ENCODE measurements around the gene SGPP2. TPM values are rescaled to one million over a fixed set of nuclear protein-coding genes. Genes with fewer than 3 reads are reported as not detected.
"Not testable (repeated sequence)": the region's sequence is repeated elsewhere in the genome, so short reads cannot be mapped to it uniquely, and the experiment has no call there.

Gene SGPP2
- total RNA-seq, 4 donors from 2014 or later, result 33.6 to 66.0 (median 49.4) TPM

DNA sequence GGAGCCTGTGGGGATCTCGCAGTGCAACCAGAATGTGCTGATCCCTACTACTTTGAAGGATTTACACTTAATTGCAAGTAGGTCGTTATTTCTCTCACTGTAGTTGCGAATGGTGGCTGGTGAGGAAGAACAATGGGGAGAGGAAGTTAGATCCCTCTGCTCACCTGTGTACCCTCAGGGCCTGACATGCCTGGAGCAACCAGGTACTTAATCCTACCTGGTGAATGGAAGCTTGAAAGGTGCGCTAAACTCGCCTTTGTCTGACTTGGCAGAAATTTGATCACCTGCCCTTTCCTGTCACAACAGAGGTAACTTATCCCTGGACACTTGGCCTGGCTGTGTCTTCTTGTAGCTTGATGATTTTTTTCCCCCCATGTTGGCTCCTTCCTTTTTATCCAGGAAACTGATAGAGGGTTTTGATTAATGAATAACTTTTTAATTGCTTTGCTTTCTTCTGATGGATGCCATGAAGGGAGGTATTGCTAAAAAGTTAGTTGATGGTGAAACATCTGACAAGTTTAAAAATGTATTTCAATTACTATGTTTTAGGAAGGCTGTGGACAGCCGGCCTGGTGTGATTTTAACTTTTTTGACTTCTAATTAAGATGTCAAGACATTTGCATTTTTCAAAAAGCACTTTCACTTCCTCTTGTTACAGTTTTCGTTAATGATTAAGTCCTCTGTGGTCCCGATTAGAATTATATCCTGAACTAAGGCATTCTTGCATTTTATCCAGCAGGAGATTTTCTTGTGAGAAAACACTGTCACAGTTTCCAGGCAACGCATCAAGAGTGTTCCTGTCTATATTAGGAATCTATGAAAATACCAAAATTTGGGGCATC lies 9.2 kb downstream of the SGPP2 start:
- no peak for DNase-seq
- Histone ChIP-seq H3K27me3 (no peaks in the 10 kb centered on the region), H3K36me3 (no peaks in the 10 kb centered on the region), H3K4me3 (no peak overlapping the region), H3K9me3 (no peaks in the 10 kb centered on the region), H3K27ac (peak overlapping the region; percentile 7 to 55 (median 24)), H3K4me1 (peaks cover 0 to 49% (median 14%) of the 10 kb centered on the region in 3 donors)
- intact Hi-C loops (cut with DNase I), result no loop called here
- 29 to 41% methylated on average over 9 of the region's 9 CpGs for WGBS, 2 donors
- TF ChIP-seq, protein P1, sequence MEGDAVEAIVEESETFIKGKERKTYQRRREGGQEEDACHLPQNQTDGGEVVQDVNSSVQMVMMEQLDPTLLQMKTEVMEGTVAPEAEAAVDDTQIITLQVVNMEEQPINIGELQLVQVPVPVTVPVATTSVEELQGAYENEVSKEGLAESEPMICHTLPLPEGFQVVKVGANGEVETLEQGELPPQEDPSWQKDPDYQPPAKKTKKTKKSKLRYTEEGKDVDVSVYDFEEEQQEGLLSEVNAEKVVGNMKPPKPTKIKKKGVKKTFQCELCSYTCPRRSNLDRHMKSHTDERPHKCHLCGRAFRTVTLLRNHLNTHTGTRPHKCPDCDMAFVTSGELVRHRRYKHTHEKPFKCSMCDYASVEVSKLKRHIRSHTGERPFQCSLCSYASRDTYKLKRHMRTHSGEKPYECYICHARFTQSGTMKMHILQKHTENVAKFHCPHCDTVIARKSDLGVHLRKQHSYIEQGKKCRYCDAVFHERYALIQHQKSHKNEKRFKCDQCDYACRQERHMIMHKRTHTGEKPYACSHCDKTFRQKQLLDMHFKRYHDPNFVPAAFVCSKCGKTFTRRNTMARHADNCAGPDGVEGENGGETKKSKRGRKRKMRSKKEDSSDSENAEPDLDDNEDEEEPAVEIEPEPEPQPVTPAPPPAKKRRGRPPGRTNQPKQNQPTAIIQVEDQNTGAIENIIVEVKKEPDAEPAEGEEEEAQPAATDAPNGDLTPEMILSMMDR (IDR thresholded peaks at IDR 0.05), result no peak
- TF ChIP-seq POLR2A (IDR thresholded peaks at IDR 0.05), result no peak

DNA sequence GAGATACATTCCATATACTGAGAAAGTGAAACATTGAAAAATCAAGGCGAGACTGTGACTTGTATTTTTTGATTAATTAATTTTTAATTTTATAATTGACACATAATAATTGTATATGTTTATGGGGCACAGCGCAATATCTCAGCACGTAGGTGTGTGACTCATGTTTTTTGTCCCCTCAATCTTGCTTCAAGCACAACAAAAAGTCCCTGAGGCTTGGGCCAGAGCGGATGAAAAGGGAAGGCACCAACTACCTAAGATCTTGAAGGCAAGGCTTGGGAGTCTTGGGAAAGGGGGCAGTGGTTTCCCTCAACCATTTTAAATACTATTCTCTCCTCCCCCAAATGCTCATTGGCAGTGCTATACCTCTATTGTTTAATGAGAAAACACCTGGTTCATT lies 9.9 kb downstream of the SGPP2 start:
- H3K27ac ChIP-seq, result no peak overlapping the region

GRCh38 chr2:222435400-222436039 lies 11.2 kb downstream of the SGPP2 start:
- H3K4me1 ChIP-seq, result peaks cover 0 to 56% (median 14%) of the 10 kb centered on the region in 3 donors
- H3K27ac ChIP-seq, result peak overlapping the region in 2 of 4 donors; percentile 31 to 48
- intact Hi-C loops (cut with DNase I); H3K36me3 ChIP-seq; DNase-seq; H3K4me3 ChIP-seq; H3K27me3 ChIP-seq; H3K9me3 ChIP-seq: not testable (repeated sequence)
- WGBS, 2 donors, result 48 to 60% methylated on average over 6 of the region's 6 CpGs

More for the DNA sequence above, 9.9 kb downstream of the SGPP2 start:
- no peaks in the 10 kb centered on the region for H3K27me3 ChIP-seq
- H3K9me3 ChIP-seq, result no peaks in the 10 kb centered on the region
- DNase-seq, result no peak
- intact Hi-C loops (cut with DNase I), result no loop called here
- H3K36me3 ChIP-seq, result no peaks in the 10 kb centered on the region
- H3K4me1 ChIP-seq, result peaks cover 0 to 43% (median 14%) of the 10 kb centered on the region in 3 donors
- H3K4me3 ChIP-seq, result no peak overlapping the region
- WGBS, 2 donors, result 57 to 59% methylated on average over 4 of the region's 4 CpGs
- TF ChIP-seq, protein P1 (IDR thresholded peaks at IDR 0.05), result no peak
- TF ChIP-seq POLR2A (IDR thresholded peaks at IDR 0.05), result no peak

DNA sequence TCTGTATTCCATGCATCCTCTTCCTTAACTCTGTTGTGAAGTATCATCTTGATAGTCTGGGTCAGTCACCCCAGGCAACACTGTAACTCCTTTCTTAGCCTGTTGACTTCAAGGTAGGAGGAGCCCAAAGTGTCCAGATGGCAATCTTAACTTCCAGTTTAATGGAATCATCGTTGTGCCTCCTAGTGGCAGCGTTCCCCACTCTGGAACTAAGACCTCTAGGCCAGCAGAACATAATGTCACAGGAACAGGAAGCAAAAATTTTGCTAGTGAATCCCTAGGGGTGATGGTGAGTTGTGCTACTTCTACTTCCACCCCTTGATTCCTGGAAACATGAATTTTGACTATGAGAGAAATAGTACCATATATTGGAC lies 11.7 kb downstream of the SGPP2 start:
- peak overlapping the region in 2 of 4 donors; percentile 21 to 31 for H3K27ac ChIP-seq
- TF ChIP-seq, protein P1 (IDR thresholded peaks at IDR 0.05), result no peak
- no peak for TF ChIP-seq POLR2A (IDR thresholded peaks at IDR 0.05)
- no peak overlapping the region for H3K4me3 ChIP-seq
- H3K27me3 ChIP-seq, result no peaks in the 10 kb centered on the region
- H3K9me3 ChIP-seq, result no peaks in the 10 kb centered on the region
- intact Hi-C loops (cut with DNase I), result no loop called here
- H3K36me3 ChIP-seq, result no peaks in the 10 kb centered on the region
- peaks cover 0 to 61% (median 14%) of the 10 kb centered on the region in 3 donors for H3K4me1 ChIP-seq
- 94% methylated on average over 2 of the region's 2 CpGs; no CpG with 5 or more reads in 1 of the 2 donors for WGBS, 2 donors
- DNase-seq, result no peak

- Histone ChIP-seq H3K9me3 (no peaks in the 10 kb centered on the region), H3K4me1 (peaks cover 0 to 27% (median 0%) of the 10 kb centered on the region in 3 donors), H3K27ac (no peak overlapping the region), H3K36me3 (no peaks in the 10 kb centered on the region), H3K27me3 (no peaks in the 10 kb centered on the region), H3K4me3 (no peak overlapping the region)
- intact Hi-C loops (cut with DNase I), result no loop called here
- no peak for DNase-seq
- 36 to 43% methylated on average over 1 of the region's 1 CpG for WGBS, 2 donors
- TF ChIP-seq POLR2A (IDR thresholded peaks at IDR 0.05), result no peak
- TF ChIP-seq, protein P1 (IDR thresholded peaks at IDR 0.05), result no peak
These were observed 15.3 kb downstream of the SGPP2 start for GRCh38 chr2:222439692-222440091.
